HCT116 (cell line): Measurements from ENCODE around the gene C11orf98. TPM values are rescaled to one million over a fixed set of nuclear protein-coding genes. Genes with fewer than 3 reads are reported as not detected.
A peak's percentile ranks its signal among the peaks of the same experiment; 100 is the strongest.

Experiments
- ATAC-seq: fragments of 200-7000 bp; cut with Tn5 transposase; 2 replicates; pipeline ENCODE4 v1.9.1; 2020; ENCODE audit warnings: mild to moderate bottlenecking, moderate library complexity
- Bru-seq: library from RNA; stranded (reverse); fragments of 400-500 nt; gene quantifications from one replicate; lab custom pipeline; 2021; lab: Mats Ljungman, UMichigan
- BruChase-seq, 2 experiments: library from RNA; stranded (reverse); fragments of 400-500 nt; gene quantifications; one replicate each; lab custom pipeline; 2021; lab: Mats Ljungman, UMichigan
- BruUV-seq: library from RNA; stranded (reverse); fragments of 400-500 nt; replicated peaks from 2 replicates; lab custom pipeline; 2021; lab: Mats Ljungman, UMichigan
- CTCF ChIA-PET: fragments of 300-600 bp; sonication (Branson Sonifier 250); formaldehyde crosslinking; loops from one replicate; lab custom pipeline; 2021; ENCODE audit warnings: antibody characterized with exemption; lab: Charles Lee
- POLR2A ChIA-PET: fragments of 300-600, 350-600 bp; sonication (Branson Sonifier 250); formaldehyde crosslinking; loops from one replicate; lab custom pipeline; 2021; ENCODE audit warnings: antibody characterized with exemption; lab: Charles Lee
- RAD21 ChIA-PET, 2 experiments: fragments of 300-600 bp; sonication (Branson Sonifier 250); formaldehyde crosslinking; loops; one replicate each; lab custom pipeline; 2023; ENCODE audit warnings: low total read pairs in 2 of 2; ENCODE audit not compliant: uncharacterized antibody in 2 of 2, unreplicated experiment in 2 of 2, low non-redundant PET in 1 of 2; lab: Charles Lee
- DNase-seq: peaks from one replicate; pipeline ENCODE4 v3.0.0-alpha.2; 2010; ENCODE audit warnings: low read depth, low spot score
- H2AFZ ChIP-seq: fragments of 200-600 bp; shearing (Covaris generic), sonication (generic); 2 replicates; pipeline ENCODE4 v1.6.1; 2017; ENCODE audit warnings: low read depth, mixed run types, mixed read lengths, antibody characterized with exemption, low read length; ENCODE audit not compliant: poor library complexity, severe bottlenecking
- H3K27ac ChIP-seq: 2 replicates; pipeline ENCODE4 v1.5.1; 2012; ENCODE audit warnings: low read depth, low read length
- H3K27me3 ChIP-seq: fragments of 200-600 bp; sonication (generic); 2 replicates; pipeline ENCODE4 v1.6.1; 2016; ENCODE audit warnings: mixed run types, low read length, mixed read lengths; ENCODE audit not compliant: insufficient read depth
- H3K36me3 ChIP-seq, 2 experiments: fragments of 200-500 bp in 1 of 2; fragments of 200-600 bp in 1 of 2; sonication (Bioruptor generic) in 1 of 2; sonication (generic) in 1 of 2; 2 replicates each; pipeline versions ENCODE4 v1.5.1 to v1.6.1; 2014 to 2016; ENCODE audit warnings: low read length in 2 of 2, inconsistent platforms in 1 of 2, mixed read lengths in 1 of 2, mixed run types in 1 of 2; ENCODE audit not compliant: insufficient read depth in 2 of 2, control insufficient read depth in 1 of 2
- H3K4me1 ChIP-seq, 2 experiments: fragments of 200-600 bp in 1 of 2; sonication (generic) in 1 of 2; 2 replicates each; pipeline versions ENCODE4 v1.5.1 to v1.6.1; 2012 to 2017; ENCODE audit warnings: low read length in 2 of 2, inconsistent platforms in 1 of 2, mild to moderate bottlenecking in 1 of 2, mixed read lengths in 1 of 2, mixed run types in 1 of 2, moderate library complexity in 1 of 2; ENCODE audit not compliant: insufficient read depth in 2 of 2, control insufficient read depth in 1 of 2
- H3K4me2 ChIP-seq: fragments of 200-600 bp; sonication (generic); 2 replicates; pipeline ENCODE4 v1.6.1; 2017; ENCODE audit warnings: mixed run types, low read length, mixed read lengths
- H3K4me3 ChIP-seq, 2 experiments: fragments of 200-600 bp in 1 of 2; sonication (generic) in 1 of 2; replicated peaks in 1 of 2; 2 replicates each; pipeline ENCODE4 v1.5.1; 2011 to 2016; ENCODE audit warnings: low read length in 2 of 2, control low read depth in 1 of 2, low read depth in 1 of 2, mild to moderate bottlenecking in 1 of 2, mixed read lengths in 1 of 2, mixed run types in 1 of 2
- H3K79me2 ChIP-seq: fragments of 200-600 bp; sonication (generic); 2 replicates; pipeline ENCODE4 v1.6.1; 2017; ENCODE audit warnings: mild to moderate bottlenecking, mixed run types, low read length, moderate library complexity, mixed read lengths; ENCODE audit not compliant: insufficient read depth
- H3K9ac ChIP-seq: fragments of 200-600 bp; sonication (generic); 2 replicates; pipeline ENCODE4 v1.6.1; 2016; ENCODE audit warnings: low read length, mixed read lengths
- H3K9me2 ChIP-seq: fragments of 200-600 bp; sonication (generic), shearing (Covaris generic); 2 replicates; pipeline ENCODE4 v1.6.1; 2017; ENCODE audit warnings: mixed run types, mild to moderate bottlenecking, moderate library complexity; ENCODE audit not compliant: insufficient read depth
- H3K9me3 ChIP-seq, 2 experiments: fragments of 200-500 bp in 1 of 2; fragments of 200-600 bp in 1 of 2; sonication (Bioruptor generic) in 1 of 2; sonication (generic) in 1 of 2; 2 replicates each; pipeline ENCODE4 v1.6.1; 2014 to 2017; ENCODE audit warnings: low read length in 2 of 2, mixed read lengths in 2 of 2, inconsistent platforms in 1 of 2, low read depth in 1 of 2, mild to moderate bottlenecking in 1 of 2, mixed run types in 1 of 2, moderate library complexity in 1 of 2; ENCODE audit not compliant: control insufficient read depth in 1 of 2, insufficient read depth in 1 of 2
- H4K20me1 ChIP-seq: fragments of 200-600 bp; sonication (generic), shearing (Covaris generic); 2 replicates; pipeline ENCODE4 v1.6.1; 2017; ENCODE audit warnings: mixed run types, mild to moderate bottlenecking, moderate library complexity; ENCODE audit not compliant: insufficient read depth
- CBX3 ChIP-seq: IDR thresholded peaks from 2 replicates; pipeline ENCODE4 v1.6.1; 2012; ENCODE audit warnings: low read depth
- JUND ChIP-seq: IDR thresholded peaks from 2 replicates; pipeline ENCODE4 v1.6.1; 2012
- POLR2A ChIP-seq: IDR thresholded peaks from 2 replicates; pipeline ENCODE4 v1.7.0; 2011; ENCODE audit warnings: borderline replicate concordance; ENCODE audit not compliant: insufficient read depth, insufficient read length; ENCODE audit errors: extremely low read depth
- POLR2AphosphoS5 ChIP-seq: IDR thresholded peaks from 2 replicates; pipeline ENCODE4 v1.6.1; 2011; ENCODE audit warnings: mild to moderate bottlenecking, low read depth, low read length, moderate library complexity
- SRF ChIP-seq: IDR thresholded peaks from 2 replicates; pipeline ENCODE4 v1.6.1; 2012; ENCODE audit warnings: low read depth
- YY1 ChIP-seq: IDR thresholded peaks from 2 replicates; pipeline ENCODE4 v1.6.1; 2011; ENCODE audit warnings: low read length, low read depth, moderate library complexity, mild to moderate bottlenecking; ENCODE audit not compliant: insufficient replicate concordance; ENCODE audit errors: extremely low read depth
- ZFX ChIP-seq: fragments of 450-650 bp; IDR thresholded peaks from 2 replicates; pipeline ENCODE4 v1.6.1; 2017
- intact Hi-C: fragments of 100-400 bp; cut with micrococcal nuclease; formaldehyde crosslinking; loops from 2 replicates; pipeline ENCODE4 v1.10.0; 2022
- long read RNA-seq: library from polyadenylated mRNA; unstranded; transcript quantifications from one replicate; pipeline ENCODE4 v2.0.0, GENCODE V29; 2021; ENCODE audit not compliant: unreplicated experiment
- polyA plus RNA-seq: library from polyadenylated mRNA; unstranded; fragments of >200 nt; gene quantifications from 2 replicates; pipeline ENCODE4 v1.2.1, GENCODE V29; 2012; ENCODE audit warnings: missing spikeins
- total RNA-seq: library from RNA; stranded (reverse); gene quantifications from one replicate; pipeline ENCODE4 v1.2.1, GENCODE V29; 2021; ENCODE audit not compliant: unreplicated experiment
- TF ChIP-seq, protein P1 (sequence below): IDR thresholded peaks from 2 replicates; pipeline ENCODE4 v1.6.1; 2012

C11orf98 gene
- total RNA-seq, result 121 TPM
- polyA plus RNA-seq, result 62.4 and 91.8 TPM in 2 replicates
- Bru-seq, nascent RNA, result percentile 87 among the genes with signal in this experiment
- BruChase-seq, experiment 1, labeled RNA remaining after a 6-hour chase, result percentile 85 among the genes with signal in this experiment
- BruChase-seq, experiment 2, labeled RNA remaining after a 2-hour chase, result percentile 80 among the genes with signal in this experiment
- long read RNA-seq, transcript C11orf98-203 (3 exons, 774 nt), result minor isoform, 10 of 73 reads
- long read RNA-seq, transcript C11orf98-201 (4 exons, 654 nt), result major isoform, 60 of 73 reads
- long read RNA-seq, partial matches to known transcripts, result 0 of 73 reads
- long read RNA-seq, other reads (novel, unspliced or antisense), result 3 of 73 reads

DNA sequence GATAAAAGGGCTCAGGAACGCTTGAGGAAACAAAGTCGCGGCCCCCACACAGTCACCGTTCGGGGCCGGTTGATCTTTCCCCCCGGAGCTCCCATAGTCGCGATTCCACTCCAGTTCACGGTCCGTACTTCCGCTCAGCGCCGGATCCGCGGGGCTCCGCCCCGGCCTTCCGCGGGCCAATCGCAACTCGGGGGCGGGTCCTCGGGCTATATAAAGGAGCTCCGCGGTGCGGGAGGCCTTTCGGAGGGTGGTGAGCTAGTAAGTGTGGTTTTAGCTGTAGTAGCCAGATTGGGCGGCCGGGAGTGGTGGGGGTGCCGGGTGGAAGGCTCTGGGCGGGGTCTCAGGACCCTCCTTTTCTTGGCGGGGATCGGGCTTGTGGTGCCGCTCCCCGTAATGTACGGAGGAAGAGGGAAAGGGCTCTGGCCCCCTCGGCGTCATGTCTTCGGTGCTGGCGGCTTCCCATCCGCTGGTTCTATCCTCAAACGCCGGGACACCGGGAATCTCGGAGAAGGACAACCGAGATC lies at the start of gene C11orf98, which contains the start of gene CSKMT:
TSS of gene C11orf98 (minus strand) at position 136 of the 524 bp plus-strand sequence. CDS start at position 95, 41 bp downstream.
TSS of gene CSKMT (plus strand) at position 238 of the 524 bp plus-strand sequence. CDS start 568 bp downstream, outside the sequence.
- Histone ChIP-seq H2AFZ (no peak within 1 kb of the TSS), H3K27ac (peak within 1 kb of the TSS; percentile 96), H3K36me3 (peaks cover 11 to 32% of the 10 kb centered on the region in 2 experiments; a peak in 3 of 4 replicates), H3K4me2 (peak within 1 kb of the TSS; percentile 98), H3K9me3 (no peaks in the 10 kb centered on the region), H3K79me2 (peaks cover 56% of the 10 kb centered on the region), H3K27me3 (no peaks in the 10 kb centered on the region), H3K4me1 (peaks cover 24 to 43% of the 10 kb centered on the region in 2 experiments; a peak in 3 of 4 replicates), H3K4me3 (peak within 1 kb of the TSS; percentile 99), H3K9ac (peak within 1 kb of the TSS; percentile 100), H3K9me2 (no peaks in the 10 kb centered on the region), H4K20me1 (no peaks in the 10 kb centered on the region)
- TF ChIP-seq YY1, result peak; percentile 82
- TF ChIP-seq POLR2A, result peak; percentile 99
- TF ChIP-seq ZFX, result peak; percentile 70; the same call in 1 of the 2 replicates
- peak; percentile 100 for TF ChIP-seq POLR2AphosphoS5
- no peak for TF ChIP-seq CBX3
- ChIA-PET RAD21 (interaction anchor here in 1 of 2 experiments (1.7 kb wide), 1 partner anchor 12 kb away, joined by 6 read pairs; the partner anchor contains the start of gene INTS5), POLR2A (interaction anchor here (0.7 to 8.9 kb wide), 40 partner anchors 9 to 1523 kb away, joined by 3 to 195 read pairs (median 5); partner anchors contain the start of genes B3GAT3, EEF1G, GANAB and HNRNPUL2), CTCF (interaction anchor here (0.6 to 1.9 kb wide), 8 partner anchors 10 to 327 kb away, joined by 3 to 6 read pairs (median 4); partner anchors contain the start of genes INTS5 and TUT1)
- BruUV-seq, result TSS peak; percentile 85
- intact Hi-C loops, result no loop called here
- peak; percentile 84 for DNase-seq
- peak; percentile 81 for ATAC-seq

DNA sequence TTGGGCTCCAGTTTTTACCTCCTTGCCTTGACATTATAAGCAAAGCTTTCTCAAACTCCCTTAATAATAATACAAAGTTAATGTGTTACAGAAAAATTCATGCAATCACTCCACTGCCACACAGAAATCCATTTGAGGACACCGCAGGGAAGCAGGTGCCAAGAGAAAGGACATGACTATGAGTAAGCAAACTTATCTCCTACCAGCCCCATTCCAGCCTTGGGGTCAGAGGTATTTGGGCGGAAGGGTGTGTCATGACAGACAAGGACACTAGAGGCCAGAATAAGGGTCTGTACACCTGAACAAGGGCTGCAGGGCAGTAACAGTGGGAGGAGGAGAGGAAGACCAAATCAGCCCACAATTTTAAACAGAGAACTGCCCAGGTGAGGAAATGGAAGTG lies 48.3 kb upstream of the C11orf98 start:
- H4K20me1 ChIP-seq, result no peaks in the 10 kb centered on the region
- DNase-seq (no peak), ATAC-seq (peak; percentile 37; the same call in 1 of the 2 replicates)
- H3K4me2 ChIP-seq, result no peak overlapping the region
- intact Hi-C loops, result no loop called here
- TF ChIP-seq, protein P1, sequence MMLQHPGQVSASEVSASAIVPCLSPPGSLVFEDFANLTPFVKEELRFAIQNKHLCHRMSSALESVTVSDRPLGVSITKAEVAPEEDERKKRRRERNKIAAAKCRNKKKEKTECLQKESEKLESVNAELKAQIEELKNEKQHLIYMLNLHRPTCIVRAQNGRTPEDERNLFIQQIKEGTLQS, result no peak
- TF ChIP-seq SRF, result no peak
- no peak for TF ChIP-seq POLR2AphosphoS5
- TF ChIP-seq POLR2A, result no peak
- no peak for TF ChIP-seq YY1
- no peak for TF ChIP-seq JUND
- H3K36me3 ChIP-seq, result peaks cover 61 to 77% of the 10 kb centered on the region in 2 experiments
- H3K9me3 ChIP-seq, result no peaks in the 10 kb centered on the region
- peaks cover 50% of the 10 kb centered on the region for H3K79me2 ChIP-seq
- ChIA-PET POLR2A (no interaction called here), CTCF (no interaction called here), RAD21 (no interaction called here)
- no peak overlapping the region for H3K4me3 ChIP-seq
- H3K27me3 ChIP-seq, result no peaks in the 10 kb centered on the region
- no peaks in the 10 kb centered on the region for H3K9me2 ChIP-seq
- no TSS peak for BruUV-seq
- H3K27ac ChIP-seq, result no peak overlapping the region
- H3K4me1 ChIP-seq, result no peaks in the 10 kb centered on the region
- no peak overlapping the region for H3K9ac ChIP-seq
- no peak overlapping the region for H2AFZ ChIP-seq
